ENCODE results near the gene CARD14.
A peak's percentile ranks its signal among the peaks of the same experiment; 100 is the strongest.
"Not testable (repeated sequence)": the region's sequence is repeated elsewhere in the genome, so short reads cannot be mapped to it uniquely, and the experiment has no call there.

The CARD14 gene

GRCh38 chr17:80191192-80191591, 21.4 kb downstream of the CARD14 start:
- no peak for TF ChIP-seq CTCF (IDR thresholded peaks at IDR 0.05; ENCODE audit: insufficient read depth, low read depth, low read length, missing control alignments)
- DNase-seq (ENCODE audit: low read depth): no peak
- no peak overlapping the region for H3K4me3 ChIP-seq (ENCODE audit: low read length)

GRCh38 chr17:80191865-80192661, 22.2 kb downstream of the CARD14 start:
- no peak for TF ChIP-seq CTCF (IDR thresholded peaks at IDR 0.05; ENCODE audit: insufficient read depth, low read depth, low read length, missing control alignments)
- peak overlapping the region; percentile 7 for H3K4me3 ChIP-seq (ENCODE audit: low read length)
- peak; percentile 66 for DNase-seq (ENCODE audit: low read depth)

- DNase-seq (ENCODE audit: low read depth): no peak
- TF ChIP-seq CTCF (IDR thresholded peaks at IDR 0.05; ENCODE audit: insufficient read depth, low read depth, low read length, missing control alignments): no peak
- H3K4me3 ChIP-seq (ENCODE audit: low read length): no peak overlapping the region
Observed at GRCh38 chr17:80195141-80195540, 25.3 kb downstream of the CARD14 start.

- TF ChIP-seq CTCF (IDR thresholded peaks at IDR 0.05; ENCODE audit: insufficient read depth, low read depth, low read length, missing control alignments): peak; percentile 71
- H3K4me3 ChIP-seq (ENCODE audit: low read length): no peak overlapping the region
- no peak for DNase-seq (ENCODE audit: low read depth)
Observed at GRCh38 chr17:80195671-80196529, 26.1 kb downstream of the CARD14 start.

- H3K4me3 ChIP-seq (ENCODE audit: low read length): no peak overlapping the region
- no peak for DNase-seq (ENCODE audit: low read depth)
- TF ChIP-seq CTCF (IDR thresholded peaks at IDR 0.05; ENCODE audit: insufficient read depth, low read depth, low read length, missing control alignments): no peak
Observed at GRCh38 chr17:80196652-80197051, 26.8 kb downstream of the CARD14 start.

GRCh38 chr17:80198144-80198661, 28.4 kb downstream of the CARD14 start:
- TF ChIP-seq CTCF (IDR thresholded peaks at IDR 0.05; ENCODE audit: insufficient read depth, low read depth, low read length, missing control alignments): no peak
- no peak for DNase-seq (ENCODE audit: low read depth)
- no peak overlapping the region for H3K4me3 ChIP-seq (ENCODE audit: low read length)

- H3K4me3 ChIP-seq (ENCODE audit: low read length): not testable (repeated sequence)
Observed at GRCh38 chr17:80199295-80199694, 29.5 kb downstream of the CARD14 start.

More at GRCh38 chr17:80199295-80199694, 29.5 kb downstream of the CARD14 start:
- DNase-seq (ENCODE audit: low read depth): not testable (repeated sequence)
